Spleen (tissue), 7 donors: ENCODE measurements around the gene ALAS2.

ENCODE experiments used
- POLR2A ChIP-seq, 3 donors: fragments of 450-650 bp; IDR thresholded peaks; one replicate each; pipeline ENCODE4 v1.5.1; 2017; ENCODE audit warnings: antibody characterized with exemption in 3 of 3, mild to moderate bottlenecking in 1 of 3
- POLR2AphosphoS5 ChIP-seq, 3 donors: sonication (generic); formaldehyde crosslinking; IDR thresholded peaks; one replicate each; pipeline ENCODE4 v1.5.1; 2017; ENCODE audit warnings: antibody characterized with exemption in 3 of 3
- TF ChIP-seq, protein P1 (sequence below), 11 experiments: fragments of 200-600 bp in 7 of 11; fragments of 450-650 bp in 4 of 11; sonication (generic) in 4 of 11; IDR thresholded peaks in 8 of 11; conservative IDR thresholded peaks in 3 of 11; 1 replicate in 7 of 11; 2 replicates in 4 of 11; pipeline versions ENCODE4 v1.4.0 to v1.8.0; 2016 to 2021; ENCODE audit warnings: antibody characterized with exemption in 11 of 11, inconsistent platforms in 4 of 11, mild to moderate bottlenecking in 1 of 11
- donor health status: DM: no; HTN: no; CAD: no; lungs with moderate emphysema.
- donor health status: DM: no; HTN: no; CAD: no.
- donor health status: DM: no; HTN: no; CAD: no.

DNA sequence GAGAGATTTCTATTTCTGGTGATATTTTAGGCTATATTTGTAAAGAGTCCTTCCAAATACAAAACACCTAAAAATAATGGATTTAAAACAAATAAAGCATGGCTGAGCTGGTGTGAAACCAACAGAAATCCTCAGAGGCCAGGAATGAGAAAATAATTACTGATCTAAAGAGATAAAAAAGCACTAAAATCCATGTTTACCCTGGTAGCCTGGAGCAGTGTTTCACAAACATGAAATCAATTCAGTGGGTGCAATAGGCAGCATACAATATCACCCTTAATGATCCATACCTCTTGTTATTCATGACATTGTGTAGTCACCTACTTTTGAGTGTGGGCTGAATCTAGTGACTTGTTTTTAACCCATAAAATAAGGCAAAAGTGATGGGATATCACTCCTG, 51.3 kb downstream of the ALAS2 start:
- TF ChIP-seq, protein P1, sequence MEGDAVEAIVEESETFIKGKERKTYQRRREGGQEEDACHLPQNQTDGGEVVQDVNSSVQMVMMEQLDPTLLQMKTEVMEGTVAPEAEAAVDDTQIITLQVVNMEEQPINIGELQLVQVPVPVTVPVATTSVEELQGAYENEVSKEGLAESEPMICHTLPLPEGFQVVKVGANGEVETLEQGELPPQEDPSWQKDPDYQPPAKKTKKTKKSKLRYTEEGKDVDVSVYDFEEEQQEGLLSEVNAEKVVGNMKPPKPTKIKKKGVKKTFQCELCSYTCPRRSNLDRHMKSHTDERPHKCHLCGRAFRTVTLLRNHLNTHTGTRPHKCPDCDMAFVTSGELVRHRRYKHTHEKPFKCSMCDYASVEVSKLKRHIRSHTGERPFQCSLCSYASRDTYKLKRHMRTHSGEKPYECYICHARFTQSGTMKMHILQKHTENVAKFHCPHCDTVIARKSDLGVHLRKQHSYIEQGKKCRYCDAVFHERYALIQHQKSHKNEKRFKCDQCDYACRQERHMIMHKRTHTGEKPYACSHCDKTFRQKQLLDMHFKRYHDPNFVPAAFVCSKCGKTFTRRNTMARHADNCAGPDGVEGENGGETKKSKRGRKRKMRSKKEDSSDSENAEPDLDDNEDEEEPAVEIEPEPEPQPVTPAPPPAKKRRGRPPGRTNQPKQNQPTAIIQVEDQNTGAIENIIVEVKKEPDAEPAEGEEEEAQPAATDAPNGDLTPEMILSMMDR (IDR thresholded peaks at IDR 0.05 in 8 of 11, conservative IDR thresholded peaks at IDR 0.05 in 3 of 11) = no peak
- TF ChIP-seq POLR2A (IDR thresholded peaks at IDR 0.05) = no peak
- TF ChIP-seq POLR2AphosphoS5 (IDR thresholded peaks at IDR 0.05) = no peak
